Stimulated activated CD8-positive, alpha-beta memory T cell treated with anti-CD3 and anti-CD28 coated beads, Interleukin-4, amount 100 ng/mL, for 4 hours (primary cell): ENCODE results near the gene WRNIP1.
"Not testable (repeated sequence)": the region's sequence is repeated elsewhere in the genome, so short reads cannot be mapped to it uniquely, and the experiment has no call there.

Experiments used
- DNase-seq, 2 donors: peaks; one replicate each; pipeline ENCODE4 v3.0.0-alpha.2; 2020; ENCODE audit warnings: low read depth in 2 of 2, low spot score in 1 of 2

WRNIP1 gene

GRCh38 chr6:2760882-2761842 is 4.0 kb upstream of the WRNIP1 start:
- DNase-seq = no peak

GRCh38 chr6:2762868-2763267 is 2.3 kb upstream of the WRNIP1 start:
- DNase-seq = not testable (repeated sequence)

- DNase-seq = no peak
These were observed 1.8 kb upstream of the WRNIP1 start for GRCh38 chr6:2763345-2763841.

- no peak for DNase-seq
These were observed 1.2 kb upstream of the WRNIP1 start for GRCh38 chr6:2763876-2764540.

GRCh38 chr6:2764610-2765165 is 505 bp upstream of the WRNIP1 start:
- DNase-seq = peak; percentile 30 to 33

- peak in 1 of 2 donors; percentile 11 for DNase-seq
These were observed 938 bp downstream of the WRNIP1 start for GRCh38 chr6:2765896-2766766.

- DNase-seq = no peak
These were observed 1.8 kb downstream of the WRNIP1 start for GRCh38 chr6:2766767-2767656.

GRCh38 chr6:2767657-2768524 is 2.7 kb downstream of the WRNIP1 start:
- DNase-seq = no peak

GRCh38 chr6:2768696-2769095 is 3.5 kb downstream of the WRNIP1 start:
- no peak for DNase-seq

- no peak for DNase-seq
These were observed 5.0 kb downstream of the WRNIP1 start for GRCh38 chr6:2770171-2770570.

- no peak for DNase-seq
These were observed 5.9 kb downstream of the WRNIP1 start for GRCh38 chr6:2771079-2771478.

GRCh38 chr6:2772840-2773239 is 7.6 kb downstream of the WRNIP1 start:
- no peak for DNase-seq

GRCh38 chr6:2773449-2773848 is 8.3 kb downstream of the WRNIP1 start:
- no peak for DNase-seq

GRCh38 chr6:2775003-2775402 is 9.8 kb downstream of the WRNIP1 start:
- DNase-seq = no peak

GRCh38 chr6:2777249-2777648 is 12.1 kb downstream of the WRNIP1 start:
- no peak for DNase-seq

- no peak for DNase-seq
These were observed 15.0 kb downstream of the WRNIP1 start for GRCh38 chr6:2780102-2780737.

- DNase-seq = no peak
These were observed 16.6 kb downstream of the WRNIP1 start for GRCh38 chr6:2781685-2782355.

- no peak for DNase-seq
These were observed 17.1 kb downstream of the WRNIP1 start for GRCh38 chr6:2782356-2782708.
